GM21576 (cell line): Measurements from ENCODE around the gene BTBD17.

Experiments
- ATAC-seq: cut with Tn5 transposase; IDR thresholded peaks from one replicate; pipeline ENCODE4 v1.9.1; 2021; ENCODE audit warnings: mild to moderate bottlenecking, moderate library complexity; ENCODE audit not compliant: unreplicated experiment

BTBD17 gene

DNA sequence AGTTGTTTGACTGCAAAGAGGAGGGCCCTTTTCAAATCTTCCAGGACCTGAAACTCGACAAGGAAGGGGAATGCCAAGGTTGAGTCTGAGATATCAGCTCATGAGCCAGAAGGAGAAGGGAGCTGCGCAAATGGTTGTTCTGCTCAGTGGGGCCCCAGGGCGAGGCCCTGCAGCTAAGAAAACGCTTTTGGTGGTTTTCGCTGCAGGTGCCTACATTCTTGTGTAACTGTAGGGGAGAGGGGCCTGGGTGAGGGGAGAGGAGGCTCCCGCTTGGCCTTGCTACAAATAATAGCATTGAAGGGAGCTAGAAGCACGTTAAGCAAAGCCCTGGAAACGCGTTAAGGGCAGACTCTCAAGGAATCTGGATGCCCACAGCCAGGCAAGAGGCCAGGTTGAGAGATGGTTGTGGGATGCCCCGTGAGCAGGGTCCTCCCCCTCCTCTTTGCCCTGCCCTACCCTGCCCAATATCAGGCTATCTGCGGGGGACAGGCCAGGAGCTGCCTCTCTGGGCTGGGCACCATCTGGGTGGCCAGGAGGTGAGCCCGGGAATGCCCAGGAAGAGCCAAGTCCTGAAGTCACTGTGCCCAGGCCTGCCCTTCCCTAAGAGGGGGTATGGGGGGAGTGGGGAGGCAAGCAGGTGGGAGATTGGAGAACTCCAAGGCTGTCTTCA, 27.6 kb upstream of the BTBD17 start:
- ATAC-seq: no peak

DNA sequence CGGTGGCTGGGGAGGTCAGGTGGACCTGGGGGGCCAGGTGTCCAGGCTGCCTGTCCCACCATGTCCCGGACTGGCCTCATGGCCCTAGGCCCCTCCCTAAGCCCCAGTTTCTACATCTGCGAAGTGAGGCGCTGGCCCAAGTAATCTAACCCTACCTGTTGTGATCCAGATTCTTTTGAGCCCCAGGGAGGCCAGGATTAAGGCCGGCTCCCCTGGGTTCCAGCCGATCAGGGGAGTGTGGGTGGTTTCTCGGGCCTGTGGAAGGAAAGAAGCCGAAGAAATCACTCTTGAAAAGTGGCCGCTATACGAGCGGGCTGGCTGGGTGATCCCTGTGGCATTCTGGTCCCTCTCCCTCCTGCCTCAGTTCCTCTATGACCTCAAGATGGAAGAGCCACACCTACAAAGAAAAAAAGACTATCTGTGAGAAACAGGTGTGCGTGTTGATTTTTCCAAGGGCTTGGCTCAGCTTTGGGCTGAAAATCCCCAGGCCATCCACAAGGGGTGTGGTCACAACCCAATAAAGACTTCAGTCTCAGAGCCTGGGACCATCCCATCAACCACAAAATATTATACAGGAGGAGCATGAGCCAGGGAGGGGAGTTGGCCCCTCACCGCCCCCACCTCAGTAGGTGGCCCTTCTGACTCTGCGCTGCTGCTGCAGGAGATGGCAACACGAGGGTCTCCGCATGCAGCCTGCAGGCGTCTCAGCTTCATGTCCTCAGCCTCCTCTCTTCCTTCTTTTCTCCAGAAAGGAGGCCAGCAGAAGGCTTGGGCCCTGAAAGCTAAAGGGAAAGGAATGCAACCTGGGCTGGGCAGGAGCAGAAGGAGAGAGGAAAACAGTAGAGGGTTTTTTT, 25.9 kb upstream of the BTBD17 start:
- ATAC-seq: no peak

DNA sequence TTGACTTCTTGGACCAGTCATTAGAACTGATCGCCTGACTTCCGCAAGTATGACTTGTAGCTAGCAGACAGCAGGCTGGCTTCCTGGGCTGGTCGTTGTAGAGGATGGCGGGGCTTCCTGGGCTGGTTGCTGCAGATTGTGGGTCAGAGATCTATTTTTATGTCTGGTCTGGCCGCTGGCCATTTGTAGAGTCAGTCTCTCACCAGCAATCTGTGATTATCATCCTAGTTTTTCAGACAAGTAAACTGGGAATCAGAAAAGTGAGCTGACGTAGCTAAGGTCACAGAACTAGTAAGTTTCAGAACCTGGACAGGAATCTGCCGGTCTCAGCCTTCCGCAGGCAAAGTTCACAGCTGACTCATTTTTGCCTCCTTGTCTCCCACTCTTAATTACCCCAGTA, 24.7 kb upstream of the BTBD17 start:
- ATAC-seq: no peak

DNA sequence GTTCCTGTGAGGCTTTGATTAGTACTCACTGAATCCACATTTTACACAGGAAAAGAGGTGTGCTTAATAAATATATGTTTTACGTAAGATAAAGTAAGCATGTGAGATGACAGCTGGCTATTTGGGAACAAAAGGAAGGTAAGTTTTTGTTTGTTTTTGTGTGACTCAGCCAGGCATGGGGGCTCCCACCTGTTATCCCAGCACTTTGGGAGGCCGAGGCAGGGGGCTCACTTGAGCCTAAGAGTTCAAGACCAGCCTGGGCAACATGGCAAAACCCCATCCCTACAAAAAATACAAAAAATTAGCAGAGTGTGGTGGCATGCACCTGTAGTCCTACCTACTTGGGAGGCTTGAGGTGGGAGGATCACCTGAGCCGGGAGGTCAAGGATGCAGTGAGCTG, 23.5 kb upstream of the BTBD17 start:
- ATAC-seq: no peak

DNA sequence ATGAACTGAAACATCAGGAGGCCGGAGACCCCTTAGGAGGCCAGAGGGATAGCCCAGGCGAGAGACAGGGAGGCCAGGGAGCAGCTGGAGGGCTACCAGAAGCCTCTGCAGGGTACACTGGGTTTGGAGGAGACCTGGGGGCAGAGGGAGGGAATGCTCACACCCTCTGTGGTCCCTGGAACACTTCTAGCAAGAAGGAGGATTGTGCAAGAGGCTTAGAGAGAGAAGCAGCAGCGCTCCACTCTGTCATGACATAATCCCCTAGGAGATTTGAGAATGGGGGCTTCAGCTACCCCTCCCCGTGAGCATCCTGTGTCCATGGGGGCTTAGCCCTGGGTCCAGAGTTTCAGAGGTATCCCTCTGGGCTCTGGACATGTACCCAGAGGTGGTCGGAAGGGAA, 21.5 kb upstream of the BTBD17 start:
- no peak for ATAC-seq

DNA sequence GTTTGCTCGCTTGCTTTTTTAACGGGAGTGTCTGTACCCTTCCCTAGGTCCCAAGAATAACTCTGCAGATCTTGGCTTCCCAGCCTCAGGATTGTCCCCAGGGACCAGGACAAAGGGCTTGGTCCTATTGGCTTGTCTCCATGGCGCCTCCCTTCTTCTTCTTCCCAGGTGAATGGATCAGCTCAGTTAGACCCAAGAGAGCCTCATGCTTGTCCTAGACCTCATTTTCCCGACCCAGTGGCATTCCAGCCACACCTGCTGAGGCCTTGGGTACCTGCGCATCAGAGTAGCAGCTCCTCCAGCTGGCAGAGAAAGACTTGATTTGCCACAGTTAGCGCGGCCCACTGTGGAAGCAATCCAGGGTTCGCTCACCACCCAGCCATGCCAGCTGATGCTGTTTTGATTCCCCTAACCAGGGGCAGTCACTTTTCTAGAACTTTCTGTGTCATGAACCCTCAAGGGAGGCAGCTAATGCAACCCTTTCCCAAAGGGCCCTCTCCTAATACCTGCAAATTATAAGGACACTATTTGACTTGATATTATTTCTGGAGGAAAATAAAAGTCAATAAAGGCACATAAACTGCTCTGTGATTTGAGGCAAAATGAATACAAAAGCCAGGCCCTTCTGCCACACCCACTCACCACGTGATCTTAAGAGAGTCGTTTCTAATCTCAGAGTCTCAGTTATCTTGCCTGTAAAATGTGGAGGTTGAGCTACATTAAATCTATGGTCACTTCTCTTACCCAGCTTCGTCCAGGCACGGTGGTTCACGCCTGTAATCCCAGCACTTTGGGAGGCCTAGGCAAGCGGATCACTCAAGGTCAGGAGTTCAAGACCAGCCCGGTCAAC, 19.5 kb upstream of the BTBD17 start:
- no peak for ATAC-seq

DNA sequence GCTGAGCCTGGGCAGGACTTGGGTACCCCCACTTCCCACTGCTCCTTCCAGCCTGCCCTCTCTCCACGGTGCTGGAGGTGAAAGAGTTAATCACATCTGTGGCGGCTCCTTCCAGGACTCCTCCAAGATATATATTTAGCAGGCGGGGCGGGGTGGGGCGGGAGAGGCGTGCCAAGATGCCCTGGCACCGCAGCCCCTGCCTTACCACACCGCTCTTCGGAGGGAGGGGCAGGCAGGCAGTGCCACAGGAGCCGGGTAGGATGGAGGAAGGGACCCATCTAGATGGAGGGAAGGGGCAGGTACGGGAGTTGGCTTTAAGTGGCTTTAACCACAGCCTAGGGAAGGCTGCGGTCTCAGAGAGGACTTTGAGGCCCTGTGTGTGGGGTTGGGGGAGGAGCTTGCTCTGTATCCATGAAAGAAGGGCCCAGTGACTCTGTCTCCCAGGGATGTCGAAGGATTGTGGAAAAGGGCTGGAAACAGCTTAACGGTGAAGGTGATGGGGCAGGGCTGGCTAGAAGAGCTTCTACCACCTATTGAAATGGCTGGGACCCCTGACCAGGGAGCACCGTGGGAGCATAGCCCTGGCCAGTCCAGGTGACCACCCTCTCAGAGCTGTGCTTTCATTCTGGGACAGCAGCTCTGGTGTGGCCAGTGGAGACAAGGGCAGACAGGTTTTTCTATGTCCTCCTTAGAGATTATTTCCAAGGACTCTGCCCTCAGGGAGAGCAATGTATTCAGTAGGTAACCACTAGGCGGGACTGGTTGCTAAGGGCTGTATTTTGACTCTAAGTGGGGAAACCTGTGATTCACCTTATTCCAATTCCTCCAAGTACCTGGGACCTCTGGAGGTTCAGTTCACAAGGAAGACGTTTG, 18.7 kb upstream of the BTBD17 start:
- no peak for ATAC-seq

DNA sequence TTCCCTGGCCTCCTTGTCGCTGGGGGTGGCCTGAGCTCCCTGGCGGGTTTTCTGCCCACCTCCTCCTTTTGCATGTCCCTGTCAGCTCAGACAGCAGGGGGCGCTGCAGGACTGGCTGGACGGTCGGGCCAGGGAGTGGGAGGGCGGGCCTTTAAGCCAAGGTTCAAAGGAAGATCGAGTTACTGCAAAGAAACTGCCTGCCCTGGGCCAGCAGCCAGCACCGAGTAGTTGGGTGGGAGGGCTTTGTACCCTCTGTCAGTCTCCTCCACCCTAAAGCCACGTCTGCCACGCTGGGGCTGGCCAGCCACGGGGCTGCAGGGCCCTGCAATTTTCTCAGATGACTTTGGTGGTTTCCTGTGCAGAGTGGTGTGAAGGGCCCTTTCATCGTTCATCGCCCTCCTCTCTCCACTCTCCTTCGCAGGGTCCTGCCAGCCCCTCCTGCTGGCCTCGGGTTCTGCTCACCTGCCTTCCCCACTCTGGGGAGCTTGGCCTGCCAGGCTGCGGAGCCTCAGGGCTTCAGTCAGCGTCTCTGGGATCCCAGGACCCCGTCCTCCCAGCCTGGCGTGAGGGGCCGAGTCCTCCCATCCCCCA, 17.9 kb upstream of the BTBD17 start:
- no peak for ATAC-seq

DNA sequence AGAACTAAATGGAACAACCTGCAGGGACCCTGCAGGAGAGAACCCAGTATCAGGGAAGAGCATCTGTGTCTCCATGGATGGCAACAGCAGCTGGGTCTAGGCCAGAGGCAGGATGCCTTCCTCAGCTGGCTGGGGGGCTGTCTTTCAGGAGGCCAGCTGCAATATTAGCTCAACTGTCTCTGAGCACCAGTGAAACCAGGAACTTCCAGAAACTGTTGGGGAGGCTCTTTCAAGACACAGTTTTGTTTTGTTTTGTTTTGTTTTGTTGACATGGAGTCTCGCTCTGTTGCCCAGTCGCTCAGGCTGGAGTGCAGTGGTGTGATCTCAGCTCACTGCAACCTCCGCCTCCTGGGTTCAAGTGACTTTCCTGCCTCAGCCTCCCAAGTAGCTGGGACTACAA, 13.2 kb upstream of the BTBD17 start:
- no peak for ATAC-seq

DNA sequence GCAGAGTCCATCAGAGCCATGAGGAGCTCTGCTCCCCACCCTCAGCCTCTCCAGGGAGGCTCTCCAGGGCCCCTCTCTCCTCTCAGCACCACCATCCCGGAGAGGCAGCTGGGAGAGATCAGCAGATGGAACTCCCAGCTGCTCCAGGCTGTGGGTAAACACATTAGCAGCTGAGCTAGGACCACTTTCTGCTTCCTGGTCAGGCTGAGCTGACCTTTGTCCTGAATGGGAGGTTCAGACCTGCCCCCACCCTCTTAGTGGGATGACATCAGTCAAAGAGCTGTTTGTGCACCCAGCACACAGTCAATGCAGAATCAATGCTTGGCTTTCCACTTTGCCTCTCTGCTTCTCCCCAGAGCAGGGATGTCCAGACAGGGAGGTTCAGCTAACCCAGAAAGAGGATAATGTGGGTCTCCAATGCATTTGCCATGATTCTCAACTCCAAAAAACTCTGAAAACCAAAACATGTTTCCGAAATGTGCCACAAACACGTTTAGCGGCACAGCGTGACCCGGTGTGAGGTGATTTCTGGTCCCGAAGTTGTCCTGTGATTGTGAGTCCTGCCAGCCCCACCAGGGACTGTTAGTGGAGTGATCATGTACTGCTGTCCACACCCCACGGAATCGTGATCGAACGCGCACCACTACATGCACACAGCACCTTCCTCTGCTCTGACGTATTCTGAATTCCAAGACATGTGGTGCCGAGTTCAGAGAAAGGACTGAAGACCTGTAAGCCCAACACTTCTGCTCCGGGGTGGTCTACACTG, 12.4 kb upstream of the BTBD17 start:
- ATAC-seq: no peak

DNA sequence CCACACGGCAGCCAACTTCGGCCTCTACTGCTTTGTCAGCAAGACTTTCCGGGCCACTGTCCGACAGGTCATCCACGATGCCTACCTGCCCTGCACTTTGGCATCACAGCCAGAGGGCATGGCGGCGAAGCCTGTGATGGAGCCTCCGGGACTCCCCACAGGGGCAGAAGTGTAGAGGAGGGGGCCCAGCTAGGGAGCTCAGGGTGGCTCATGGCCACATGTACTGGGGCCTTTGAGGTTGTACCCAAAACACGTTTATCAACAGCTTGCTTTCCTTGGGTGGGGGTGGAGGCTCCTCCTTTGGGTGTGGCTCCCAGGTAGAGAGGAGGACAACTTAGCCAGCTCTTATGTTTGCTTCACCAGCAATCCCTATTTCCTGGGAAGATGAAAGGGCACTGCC, 10.8 kb upstream of the BTBD17 start:
- no peak for ATAC-seq

DNA sequence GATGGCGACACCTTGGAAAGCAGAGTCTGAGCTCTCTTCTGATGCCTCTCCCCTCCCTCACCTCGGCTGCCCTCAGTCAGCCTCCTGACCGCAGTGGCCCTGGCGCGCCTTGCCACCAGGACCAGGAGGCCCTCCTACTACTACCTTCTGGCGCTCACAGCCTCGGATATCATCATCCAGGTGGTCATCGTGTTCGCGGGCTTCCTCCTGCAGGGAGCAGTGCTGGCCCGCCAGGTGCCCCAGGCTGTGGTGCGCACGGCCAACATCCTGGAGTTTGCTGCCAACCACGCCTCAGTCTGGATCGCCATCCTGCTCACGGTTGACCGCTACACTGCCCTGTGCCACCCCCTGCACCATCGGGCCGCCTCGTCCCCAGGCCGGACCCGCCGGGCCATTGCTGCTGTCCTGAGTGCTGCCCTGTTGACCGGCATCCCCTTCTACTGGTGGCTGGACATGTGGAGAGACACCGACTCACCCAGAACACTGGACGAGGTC, 10.0 kb upstream of the BTBD17 start:
- no peak for ATAC-seq

DNA sequence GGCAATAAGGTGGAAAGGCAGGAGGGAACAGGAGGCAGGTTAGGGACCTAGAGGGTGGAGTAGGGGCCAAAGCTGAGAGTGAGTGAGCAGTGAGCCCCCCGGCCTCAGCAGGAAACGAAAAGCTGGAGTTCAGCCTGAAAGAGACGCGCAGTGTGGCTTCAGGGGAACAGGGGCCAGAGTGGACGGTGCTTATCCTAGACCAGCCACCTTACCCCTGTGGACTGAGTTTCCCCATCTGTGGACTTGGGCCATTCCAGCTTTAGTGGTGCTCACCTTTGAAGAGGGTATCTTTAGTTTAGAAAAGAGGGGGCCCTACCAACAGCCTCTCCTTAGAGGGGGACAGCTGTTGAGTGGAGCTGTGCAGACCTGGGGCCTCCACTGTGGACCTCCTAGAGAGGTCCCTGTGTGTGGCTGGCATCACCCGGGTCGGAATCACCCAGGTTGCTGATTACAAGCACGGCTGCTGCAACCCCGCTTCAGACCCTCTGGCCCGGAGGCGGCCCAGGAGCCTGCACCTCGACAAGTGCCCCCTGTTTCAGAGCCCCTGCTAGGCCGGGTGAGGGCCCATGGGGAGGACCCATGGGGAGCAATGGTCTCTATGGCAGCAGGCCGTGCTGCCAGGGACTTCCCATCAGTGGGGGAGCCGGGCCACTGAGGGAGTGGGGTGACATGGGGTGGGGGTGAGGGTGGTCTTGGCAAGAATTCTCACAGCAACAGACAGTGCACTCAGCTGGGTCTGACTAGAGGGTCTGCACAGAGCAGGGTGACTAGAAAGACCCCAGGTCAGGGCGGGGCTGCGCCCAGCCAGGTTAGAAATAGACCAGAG, 8.2 kb upstream of the BTBD17 start:
- ATAC-seq: no peak

DNA sequence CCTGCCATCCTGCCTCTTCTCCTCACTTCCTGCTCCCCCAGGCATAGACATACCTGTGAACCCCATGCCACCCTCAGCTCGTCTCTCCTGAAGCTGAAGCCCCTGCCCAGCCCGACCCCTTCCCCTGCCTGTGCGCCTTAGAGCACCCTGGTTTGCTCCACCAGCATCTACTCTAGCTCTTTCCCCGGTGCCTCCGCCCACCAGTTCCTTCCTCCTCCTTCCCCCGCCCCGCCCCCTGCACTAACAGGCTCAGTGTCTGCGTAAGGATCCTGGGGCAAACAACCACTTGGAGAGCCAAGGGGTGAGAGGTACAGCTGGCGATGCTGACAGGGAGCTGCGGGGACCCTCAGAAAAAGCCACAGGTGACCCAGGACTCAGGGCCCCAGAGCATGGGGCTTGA, 7.6 kb upstream of the BTBD17 start:
- no peak for ATAC-seq

DNA sequence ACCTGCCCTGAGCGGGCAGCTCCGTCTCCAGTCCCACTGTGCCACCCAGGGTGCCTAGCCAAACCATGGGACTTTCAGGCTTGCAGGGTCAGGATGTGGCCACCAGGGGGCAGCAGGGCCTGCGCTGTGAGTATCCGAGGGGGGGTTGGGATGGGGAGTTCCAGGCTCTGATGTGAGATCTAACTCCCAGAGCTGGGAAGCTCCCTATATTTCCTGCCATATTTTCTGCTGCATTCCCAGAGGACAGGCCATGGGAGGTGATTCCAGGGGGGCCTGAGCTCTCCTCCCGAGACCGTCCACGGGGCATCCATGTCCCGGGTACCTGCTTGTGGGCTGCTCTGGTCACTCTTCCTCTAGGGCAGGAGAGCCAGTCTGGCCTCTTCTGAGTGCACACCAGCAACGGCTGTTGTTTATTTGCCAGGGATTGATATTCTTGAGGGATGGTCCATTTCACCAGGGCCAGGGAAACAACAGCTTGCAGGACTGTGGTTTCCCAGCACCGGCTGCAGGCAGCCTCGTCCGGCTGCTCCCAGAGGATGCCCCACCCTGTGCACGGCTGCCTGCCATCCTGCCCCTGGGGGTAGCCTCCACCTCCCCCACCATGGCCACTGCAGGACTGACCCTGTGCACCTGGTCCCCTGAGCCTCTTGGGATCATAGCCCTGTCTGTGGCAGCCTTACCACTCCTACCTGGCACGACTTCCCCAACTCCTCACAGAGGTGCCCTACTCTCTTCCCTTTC, 6.8 kb upstream of the BTBD17 start:
- ATAC-seq: no peak

DNA sequence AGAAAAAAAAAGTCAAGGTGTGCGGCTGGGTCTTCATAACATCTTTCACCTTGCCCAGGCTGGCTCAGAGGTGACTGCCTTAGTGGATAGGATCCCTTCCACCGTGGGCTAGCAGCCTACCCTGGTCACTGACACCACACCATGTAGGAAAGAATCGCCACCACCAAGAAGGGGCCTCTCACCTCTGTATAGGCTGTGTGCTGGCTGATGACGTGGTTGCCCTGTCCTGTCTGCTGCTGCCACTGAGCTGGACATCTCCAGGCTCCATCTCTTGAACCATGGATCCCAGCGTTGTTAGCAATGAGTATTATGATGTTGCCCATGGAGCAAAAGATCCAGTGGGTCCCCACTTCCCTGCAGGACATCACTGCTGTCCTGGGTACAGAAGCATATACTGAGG, 5.5 kb upstream of the BTBD17 start, which contains the start of gene GPR142:
Gene GPR142 (plus strand): TSS at position 301 of the 400 bp plus-strand sequence. CDS start 2,035 bp downstream, outside the sequence.
- ATAC-seq: no peak

DNA sequence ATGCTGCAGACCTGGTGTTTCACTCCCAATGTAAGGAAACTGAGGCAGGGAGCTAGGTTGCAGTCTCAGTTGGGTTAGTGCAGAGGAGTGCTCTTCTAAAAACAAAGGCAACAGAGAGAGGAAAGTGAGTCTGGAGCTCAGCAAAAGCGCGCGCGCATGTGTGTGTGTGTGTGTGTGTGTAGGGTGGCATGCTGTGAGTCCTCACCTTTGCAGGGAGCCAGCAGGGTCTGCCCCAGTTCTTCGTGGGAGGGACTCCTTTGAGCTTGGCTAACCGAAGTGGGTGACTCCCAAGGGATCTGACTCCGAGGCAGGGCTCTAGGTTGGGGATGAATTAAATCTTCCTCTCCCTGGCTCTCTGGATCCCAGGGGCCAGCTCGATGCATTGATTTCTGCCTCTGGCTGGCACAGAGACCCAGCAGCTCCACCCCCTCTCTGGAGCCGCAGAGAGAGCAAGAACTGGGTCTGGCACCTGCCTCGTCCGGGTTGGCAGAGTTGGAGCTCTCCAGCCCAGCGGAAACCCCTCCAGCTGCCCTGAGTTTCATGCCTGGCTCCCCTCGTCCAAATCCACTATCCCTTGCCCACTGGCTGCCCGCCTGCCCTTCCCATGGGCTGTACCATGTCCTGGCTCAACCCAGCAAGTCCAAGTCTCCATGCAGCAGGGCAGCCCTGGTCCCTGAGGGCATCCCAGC, 1.3 kb upstream of the BTBD17 start:
- no peak for ATAC-seq
